ENCODE results near the gene KRT86. TPM values are rescaled to one million over a fixed set of nuclear protein-coding genes. Genes with fewer than 3 reads are reported as not detected.

KRT86 gene
- total RNA-seq, 1 experiment from 2014 or later: 8.7 TPM

DNA sequence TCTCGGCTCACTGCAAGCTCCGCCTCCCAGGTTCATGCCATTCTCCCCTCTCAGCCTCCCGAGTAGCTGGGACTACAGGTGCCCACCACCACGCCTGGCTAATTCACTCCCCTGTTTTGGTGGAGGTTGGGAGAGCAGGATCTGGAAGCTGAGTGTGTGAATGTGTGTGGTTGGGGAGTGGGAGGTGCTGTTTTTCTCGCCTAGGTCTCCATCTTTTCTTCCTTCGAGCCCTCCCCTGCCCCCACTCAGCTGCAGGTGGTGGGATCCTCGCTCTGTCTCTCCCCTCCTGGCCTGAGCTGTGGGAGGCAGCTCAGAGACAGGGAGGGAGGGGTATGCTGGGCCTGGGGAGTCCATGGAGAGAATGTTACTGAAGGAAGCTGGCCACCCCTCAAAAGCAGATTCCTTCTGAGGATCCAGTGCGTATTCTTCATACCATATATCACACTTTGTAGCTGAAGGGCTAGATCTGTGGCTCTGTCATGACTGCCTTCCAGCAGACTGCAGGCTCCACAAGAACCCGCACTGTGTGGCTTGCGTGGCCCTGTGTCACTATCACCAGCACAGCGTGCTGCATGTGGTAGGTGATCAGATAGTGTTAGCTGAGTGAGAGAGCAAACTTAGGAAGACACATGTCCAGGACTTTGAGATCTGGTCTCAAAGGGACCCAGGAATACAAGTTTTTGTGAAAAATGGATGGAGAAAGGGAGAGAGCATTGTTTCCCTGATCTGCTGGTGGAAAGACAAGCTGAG is 44.0 kb downstream of the KRT86 start:
- in situ Hi-C loops (cut with HindIII; ENCODE audit: low pct_unique_long_range_greater_than_20kb, low sequenced_read_pairs): no loop called here
- DNase-seq (ENCODE audit: low read depth): no peak

DNA sequence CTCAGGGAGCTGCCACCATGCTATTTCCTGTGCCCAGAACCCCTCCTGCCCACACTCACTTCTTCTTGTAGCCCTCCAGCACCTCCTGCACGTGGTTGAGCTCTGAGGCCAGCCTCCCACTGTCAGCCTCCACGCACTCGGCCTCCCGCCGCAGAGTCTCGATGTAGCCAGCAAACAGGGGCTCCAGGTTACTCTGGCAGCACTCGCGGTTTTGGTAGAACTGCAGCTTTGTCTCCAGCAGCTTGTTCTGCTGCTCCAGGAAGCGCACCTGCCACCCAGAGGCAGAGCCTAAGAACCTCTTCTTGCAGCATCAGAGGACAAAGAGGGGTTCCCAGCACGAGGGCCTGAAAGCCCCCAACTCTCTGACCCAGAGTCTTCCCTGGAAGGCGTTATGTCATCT is 44.7 kb downstream of the KRT86 start:
- DNase-seq (ENCODE audit: low read depth): no peak

DNA sequence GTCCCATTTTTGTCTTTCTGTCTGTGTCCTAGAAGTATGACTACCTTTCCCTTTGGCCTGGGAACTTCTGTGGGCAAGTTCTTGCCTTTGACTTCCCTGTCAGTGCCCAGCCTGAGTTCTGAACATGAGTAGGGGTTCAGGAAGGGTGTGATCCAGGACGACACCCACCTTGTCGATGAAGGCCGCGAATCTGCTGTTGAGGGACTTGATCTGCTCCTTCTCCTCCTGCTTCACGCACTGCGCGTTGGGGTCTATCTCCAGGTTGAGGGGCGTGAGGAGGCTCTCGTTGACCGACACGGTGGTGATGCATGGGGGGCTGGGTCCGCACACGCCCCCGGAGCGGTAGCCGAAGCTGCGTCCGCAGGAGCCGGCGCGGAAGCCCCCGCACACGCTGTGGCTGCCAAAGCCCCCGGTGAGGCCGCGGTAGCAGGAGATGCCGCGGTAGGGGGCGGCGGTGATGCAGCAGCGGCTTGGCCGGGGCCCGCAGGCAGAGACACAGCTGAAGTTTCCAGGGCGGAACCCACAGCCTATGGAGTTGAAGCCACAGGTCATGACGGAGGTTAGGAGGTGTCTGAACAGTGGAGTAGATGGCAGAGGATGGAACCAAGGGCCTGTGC is 46.4 kb downstream of the KRT86 start, which contains the start of gene KRT83:
KRT83 (minus strand) TSS at position 615 of the 617 bp plus-strand sequence; CDS start at position 552, 63 bp downstream.
- DNase-seq (ENCODE audit: low read depth): no peak
- in situ Hi-C loops (cut with HindIII; ENCODE audit: low pct_unique_long_range_greater_than_20kb, low sequenced_read_pairs): no loop called here

More for the DNA sequence above, 44.7 kb downstream of the KRT86 start:
- in situ Hi-C loops (cut with HindIII; ENCODE audit: low pct_unique_long_range_greater_than_20kb, low sequenced_read_pairs): no loop called here

DNA sequence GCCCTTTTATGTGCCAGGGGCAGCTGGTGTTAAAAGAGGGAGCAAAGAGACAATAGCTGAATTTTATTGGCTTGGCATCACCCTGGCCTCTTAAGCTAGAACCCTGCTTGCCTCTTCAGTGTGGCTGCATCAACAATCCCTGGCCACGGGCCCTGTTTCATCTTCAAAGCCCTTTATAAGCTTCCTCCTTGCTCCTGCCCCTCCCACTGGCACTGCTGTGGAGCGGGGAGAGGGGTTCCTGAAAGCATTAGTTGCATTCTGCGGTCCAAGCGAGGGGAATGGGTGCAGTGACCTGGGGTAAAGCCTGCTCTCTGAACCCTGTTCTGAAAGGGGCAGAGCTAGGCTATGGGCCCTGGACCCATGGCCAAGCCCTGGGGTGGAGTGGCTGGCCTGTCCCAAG is 47.0 kb downstream of the KRT86 start:
- in situ Hi-C loops (cut with HindIII; ENCODE audit: low pct_unique_long_range_greater_than_20kb, low sequenced_read_pairs): no loop called here
- DNase-seq (ENCODE audit: low read depth): no peak

DNA sequence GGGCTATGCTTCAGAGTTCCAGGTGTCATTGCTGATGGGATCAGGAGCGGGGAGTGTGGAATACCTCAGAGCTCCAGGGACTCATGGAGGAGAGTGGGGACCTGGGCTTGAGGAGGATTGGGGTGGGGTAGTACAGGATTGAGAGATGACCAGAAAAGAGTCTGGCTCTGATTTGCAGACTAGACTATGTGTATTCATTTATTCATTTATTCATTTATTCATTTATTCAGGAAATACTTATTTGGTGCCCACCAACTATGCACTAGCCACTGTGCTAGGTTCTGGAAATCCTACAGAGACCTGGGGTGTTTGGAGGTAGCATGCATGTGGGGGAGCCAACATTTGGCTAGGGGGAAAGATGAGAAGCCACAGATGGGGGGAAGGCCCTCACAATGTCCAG is 47.6 kb downstream of the KRT86 start:
- in situ Hi-C loops (cut with HindIII; ENCODE audit: low pct_unique_long_range_greater_than_20kb, low sequenced_read_pairs): no loop called here
- DNase-seq (ENCODE audit: low read depth): no peak

DNA sequence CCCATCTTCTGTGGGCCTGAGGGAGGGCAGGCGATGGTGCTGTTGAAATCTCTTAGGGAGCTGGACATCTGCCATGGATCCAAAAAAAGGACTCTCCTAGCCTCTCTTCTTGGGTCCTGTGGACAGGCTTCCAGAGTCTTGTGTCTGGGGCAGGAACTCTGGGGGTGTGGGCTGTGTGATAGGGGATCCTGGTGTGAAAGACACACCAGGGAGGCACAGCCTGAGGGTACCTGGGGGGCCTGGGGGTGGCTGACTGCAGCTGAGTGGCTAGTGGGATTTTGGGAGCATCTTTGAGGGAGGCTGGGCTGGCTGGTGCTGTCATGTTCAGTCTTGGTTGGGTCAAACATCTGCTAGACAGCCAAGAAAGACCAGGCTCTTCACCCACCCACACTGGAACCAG is 48.6 kb downstream of the KRT86 start:
- in situ Hi-C loops (cut with HindIII; ENCODE audit: low pct_unique_long_range_greater_than_20kb, low sequenced_read_pairs): no loop called here
- DNase-seq (ENCODE audit: low read depth): no peak

DNA sequence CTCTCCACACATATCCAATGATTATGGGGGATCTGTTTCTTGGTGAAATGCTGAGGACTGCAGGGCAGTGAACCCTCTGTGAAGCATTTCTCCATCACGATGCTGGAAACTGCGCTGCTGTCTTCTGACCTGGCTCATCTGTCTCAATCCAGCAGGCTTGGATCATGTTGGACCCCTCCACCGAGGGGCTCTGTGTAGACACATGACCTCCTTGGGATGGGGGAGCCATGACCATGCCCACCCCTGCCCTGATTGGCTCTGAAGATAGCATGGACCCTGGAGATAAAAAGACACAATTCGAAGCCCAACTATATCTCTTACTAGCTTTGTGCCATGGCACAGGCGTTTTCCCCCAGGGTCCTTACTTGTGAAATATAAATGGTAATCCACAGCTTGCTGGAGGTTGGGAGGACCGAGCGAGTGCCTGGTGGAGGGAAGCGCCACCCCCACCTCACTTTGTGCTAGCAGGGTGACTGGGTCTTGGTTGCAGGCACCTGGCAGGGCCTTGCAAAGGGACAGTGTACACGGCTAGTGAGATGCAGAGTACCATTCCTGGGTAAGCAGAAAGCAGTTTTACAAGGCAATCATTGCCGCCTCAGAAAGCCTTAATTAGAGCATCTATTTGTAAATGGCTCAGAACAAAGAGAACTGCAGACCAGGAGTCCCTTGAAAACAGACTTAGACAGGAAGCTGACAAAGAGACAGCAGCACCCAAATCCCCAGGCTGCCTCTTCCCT is 49.1 kb downstream of the KRT86 start:
- DNase-seq (ENCODE audit: low read depth): no peak
- in situ Hi-C loops (cut with HindIII; ENCODE audit: low pct_unique_long_range_greater_than_20kb, low sequenced_read_pairs): no loop called here

DNA sequence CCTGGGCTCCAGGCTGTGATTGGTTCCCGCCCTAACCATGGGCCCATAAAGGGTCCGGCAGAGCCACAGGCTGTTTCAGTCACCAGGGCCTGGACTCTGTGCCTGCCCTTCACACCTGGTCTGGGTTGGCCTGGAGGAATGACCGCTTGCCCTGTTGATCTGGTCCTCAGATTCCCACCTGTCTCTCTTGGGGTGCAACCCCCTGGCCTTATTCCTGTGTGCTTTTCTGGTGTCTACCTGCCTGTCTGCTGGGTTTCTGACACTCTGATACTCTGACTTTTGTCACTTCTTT is 49.7 kb downstream of the KRT86 start:
- in situ Hi-C loops (cut with HindIII; ENCODE audit: low pct_unique_long_range_greater_than_20kb, low sequenced_read_pairs): no loop called here
- no peak for DNase-seq (ENCODE audit: low read depth)

DNA sequence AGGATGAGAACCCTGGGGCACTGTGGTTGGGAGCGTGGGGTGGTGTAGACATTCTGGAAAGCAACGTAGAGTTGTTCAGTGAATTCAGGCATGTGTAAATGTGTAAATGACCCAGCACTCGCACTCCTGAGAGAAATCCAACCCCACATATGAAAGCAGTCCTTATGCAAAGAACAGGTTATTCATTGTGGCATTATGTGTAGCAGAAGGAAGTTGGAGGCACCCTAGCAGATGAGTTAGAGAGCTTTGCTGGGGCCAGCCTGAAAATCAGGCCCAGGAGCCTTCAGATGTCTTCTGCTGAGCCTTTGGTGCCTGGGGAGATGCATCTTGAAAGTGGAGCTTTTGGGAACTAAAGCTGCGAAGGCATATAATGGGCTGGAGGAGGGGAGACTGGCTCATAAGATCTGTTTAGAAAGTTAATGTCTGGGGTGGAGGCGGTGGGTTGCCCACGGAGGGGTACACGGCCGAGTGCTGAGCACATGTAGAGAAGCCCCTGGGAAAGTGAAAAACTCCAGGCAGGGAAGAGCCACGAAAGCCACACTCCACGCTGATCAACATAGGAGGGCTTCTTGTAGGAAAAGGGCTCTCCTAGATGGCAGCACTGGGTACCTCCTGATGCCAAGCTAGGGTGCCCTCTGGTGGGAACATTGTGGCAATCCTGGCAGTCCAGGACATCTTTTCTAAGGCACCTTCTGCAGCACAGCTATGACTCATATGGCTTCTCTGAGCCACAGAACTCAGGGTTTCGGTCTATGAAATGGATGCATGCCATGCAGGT is 52.8 kb downstream of the KRT86 start:
- DNase-seq (ENCODE audit: low read depth): peak; percentile 91
- in situ Hi-C loops (cut with HindIII; ENCODE audit: low pct_unique_long_range_greater_than_20kb, low sequenced_read_pairs): no loop called here

DNA sequence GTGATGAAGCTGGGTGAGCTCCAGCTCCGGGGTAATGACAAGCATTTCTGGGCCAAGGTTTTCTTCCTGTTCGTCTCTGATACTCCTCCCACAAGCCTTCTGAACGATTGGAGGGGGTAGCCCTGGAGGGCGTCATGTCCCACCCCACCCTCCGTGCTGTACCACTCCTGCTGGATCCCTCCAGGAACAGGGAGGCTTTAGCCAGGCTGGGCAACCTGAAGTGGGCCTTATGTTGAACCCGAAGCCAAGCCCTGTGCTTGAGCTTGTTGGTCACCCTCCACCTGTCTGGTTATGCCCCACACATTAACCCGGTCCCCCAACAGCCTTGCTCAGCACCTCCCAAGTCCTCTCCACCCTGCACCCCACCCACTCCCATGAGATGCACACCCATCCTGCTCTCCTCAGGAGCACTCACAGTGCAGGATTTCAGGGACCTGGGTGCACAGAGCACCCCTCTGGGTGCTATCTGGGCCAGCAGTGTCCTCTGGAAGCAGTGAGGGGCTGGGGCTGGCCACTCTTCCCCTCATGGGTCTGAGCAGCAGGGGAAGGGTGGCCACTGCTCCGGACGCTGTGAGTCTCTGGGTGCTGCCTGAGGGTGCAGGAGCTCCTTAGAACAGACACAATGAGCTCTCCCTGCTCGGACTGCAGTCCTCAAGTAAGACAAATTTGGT is 53.5 kb downstream of the KRT86 start:
- in situ Hi-C loops (cut with HindIII; ENCODE audit: low pct_unique_long_range_greater_than_20kb, low sequenced_read_pairs): no loop called here
- no peak for DNase-seq (ENCODE audit: low read depth)

DNA sequence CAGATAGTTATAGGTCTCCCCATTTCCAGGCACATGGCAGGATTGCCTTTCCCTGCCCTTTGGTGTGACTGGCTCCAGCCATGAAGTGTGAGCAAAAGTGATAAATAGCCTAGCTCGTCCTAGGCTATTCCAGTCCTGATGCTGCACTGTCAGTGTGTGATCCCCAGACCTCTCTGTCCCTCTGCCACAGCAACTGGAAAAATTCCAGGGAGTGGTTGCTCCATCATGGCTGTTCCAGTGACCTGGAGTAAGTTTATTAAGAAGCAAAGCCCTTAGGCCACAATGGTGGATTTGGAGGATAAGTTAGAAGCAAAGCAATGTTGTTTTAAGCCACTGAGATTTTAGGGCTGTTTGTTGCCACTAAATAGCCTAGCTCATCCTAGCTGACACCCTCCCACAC is 56.6 kb downstream of the KRT86 start:
- in situ Hi-C loops (cut with HindIII; ENCODE audit: low pct_unique_long_range_greater_than_20kb, low sequenced_read_pairs): no loop called here
- DNase-seq (ENCODE audit: low read depth): no peak

DNA sequence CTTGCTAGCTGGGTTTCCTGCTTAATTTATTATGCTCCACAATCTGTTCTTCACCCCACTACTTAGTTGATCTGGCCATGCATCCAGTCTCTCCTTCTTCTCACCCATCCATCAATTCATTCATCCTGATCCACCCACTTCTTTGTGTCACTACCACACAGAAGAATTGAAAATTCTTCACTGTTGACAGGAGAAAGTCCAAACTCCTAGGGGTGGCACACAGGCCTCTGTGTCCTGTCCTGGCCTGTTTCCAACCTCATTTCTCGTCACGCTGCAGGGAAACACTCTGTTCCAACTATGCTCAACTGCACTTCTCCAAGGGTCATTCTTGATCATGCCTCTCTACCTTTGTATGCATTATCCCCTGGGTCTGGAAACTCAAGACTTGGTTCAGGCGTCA is 57.4 kb downstream of the KRT86 start:
- no peak for DNase-seq (ENCODE audit: low read depth)
- in situ Hi-C loops (cut with HindIII; ENCODE audit: low pct_unique_long_range_greater_than_20kb, low sequenced_read_pairs): no loop called here

DNA sequence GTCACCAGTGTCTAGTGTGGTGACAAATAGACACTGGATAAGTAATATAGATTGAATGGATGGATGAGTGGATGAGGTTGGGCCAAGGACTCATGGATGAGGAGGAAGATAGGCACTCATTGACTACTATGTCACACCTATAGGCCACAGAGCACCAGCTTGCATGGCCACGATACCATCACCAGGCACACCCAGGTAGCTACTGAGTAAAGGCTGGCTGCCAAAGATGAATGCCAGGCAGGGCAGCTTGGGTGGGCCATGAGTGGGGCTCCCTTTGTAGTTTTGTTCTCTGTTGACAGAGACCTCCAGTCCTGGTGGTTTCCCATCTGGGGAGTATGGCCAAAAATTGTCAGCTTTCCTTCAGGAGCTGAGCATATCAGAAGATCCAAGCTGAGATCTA is 57.9 kb downstream of the KRT86 start:
- no peak for DNase-seq (ENCODE audit: low read depth)
- in situ Hi-C loops (cut with HindIII; ENCODE audit: low pct_unique_long_range_greater_than_20kb, low sequenced_read_pairs): no loop called here

DNA sequence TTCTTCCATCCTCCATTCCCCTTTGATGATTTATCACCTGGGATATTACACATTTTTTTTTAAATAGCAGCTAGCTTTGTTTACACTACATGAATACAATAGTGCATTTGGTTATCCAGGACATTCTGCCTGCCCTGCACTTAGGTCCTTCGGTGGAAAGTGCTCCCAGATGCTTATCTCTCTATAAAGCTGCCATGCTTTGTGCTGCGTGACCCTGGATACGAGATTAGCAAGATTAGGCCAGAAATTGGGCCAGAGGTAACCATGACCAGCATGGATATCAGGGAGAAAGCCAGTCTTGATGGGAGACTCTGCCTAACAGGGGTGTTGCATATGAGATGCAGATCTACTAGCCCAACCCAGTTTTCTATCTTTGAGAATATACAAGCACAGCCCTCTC is 58.9 kb downstream of the KRT86 start:
- DNase-seq (ENCODE audit: low read depth): no peak
- in situ Hi-C loops (cut with HindIII; ENCODE audit: low pct_unique_long_range_greater_than_20kb, low sequenced_read_pairs): no loop called here

DNA sequence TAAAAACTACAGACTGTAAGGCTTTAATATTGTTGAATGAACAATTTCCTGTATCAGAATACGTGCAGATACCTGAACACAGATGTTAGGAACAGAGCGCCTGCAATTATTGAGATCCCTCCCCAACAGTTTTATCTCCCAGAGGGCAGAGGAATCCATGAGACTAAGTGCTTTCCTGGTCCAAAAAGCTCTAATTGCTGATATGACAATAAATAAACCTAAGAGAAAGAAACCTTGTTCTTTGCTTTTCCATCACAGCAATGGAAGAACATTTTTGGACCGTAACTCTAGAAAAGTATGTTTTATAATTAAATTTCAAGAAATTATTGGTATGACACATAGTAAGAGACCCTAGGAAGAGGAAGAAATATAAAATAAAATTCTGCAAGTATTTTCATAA is 59.7 kb downstream of the KRT86 start:
- DNase-seq (ENCODE audit: low read depth): no peak
- in situ Hi-C loops (cut with HindIII; ENCODE audit: low pct_unique_long_range_greater_than_20kb, low sequenced_read_pairs): no loop called here

DNA sequence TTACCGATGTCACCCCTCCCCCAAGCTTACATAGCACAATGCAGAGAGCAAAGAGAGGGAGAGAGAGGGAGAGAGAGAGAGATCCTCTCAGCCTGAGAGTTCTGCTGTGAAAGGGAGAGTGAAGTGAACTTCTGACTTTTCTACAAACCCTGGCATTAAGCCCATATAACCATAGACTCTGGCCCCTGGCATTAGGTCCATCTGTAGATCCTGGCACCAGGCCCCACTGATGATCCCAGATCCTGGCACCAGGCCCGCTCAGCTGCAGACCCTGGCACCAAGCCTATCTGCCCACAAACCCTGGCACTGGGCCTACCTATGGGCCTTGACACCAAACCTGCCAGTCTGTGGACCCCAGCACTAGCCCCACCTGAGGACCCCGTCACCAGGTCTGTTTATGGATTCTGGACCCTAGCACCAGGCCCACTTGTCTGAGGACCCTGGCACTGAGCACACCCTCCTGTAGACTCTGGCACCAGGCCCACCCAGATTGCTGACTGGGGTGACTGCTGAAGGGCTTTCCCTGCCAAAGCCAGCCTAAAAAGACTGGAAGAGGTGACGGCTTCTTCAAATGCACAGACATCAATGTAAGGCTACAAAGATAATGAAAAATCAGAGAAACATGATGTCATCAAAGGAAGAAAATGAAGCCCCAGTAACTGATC is 61.3 kb downstream of the KRT86 start:
- in situ Hi-C loops (cut with HindIII; ENCODE audit: low pct_unique_long_range_greater_than_20kb, low sequenced_read_pairs): no loop called here
- DNase-seq (ENCODE audit: low read depth): peak; percentile 34

DNA sequence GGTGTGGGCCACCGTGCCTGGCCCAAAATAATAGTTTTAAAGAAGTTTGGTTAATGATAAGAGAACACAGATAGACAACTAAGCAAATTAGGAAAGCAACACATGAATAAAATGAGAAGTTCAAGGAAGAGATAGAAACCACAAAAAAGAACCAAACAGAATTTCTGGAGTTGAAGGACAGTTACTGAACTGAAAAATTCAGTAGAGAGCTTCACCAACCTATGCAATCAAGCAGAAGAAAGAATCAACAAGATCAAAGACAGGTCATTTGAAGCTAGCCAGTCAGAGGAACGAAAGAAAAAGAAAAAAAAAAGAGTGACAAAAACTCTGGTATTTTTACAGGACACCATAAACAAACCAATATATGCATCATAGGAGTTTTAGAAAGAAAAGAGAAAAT is 62.2 kb downstream of the KRT86 start:
- DNase-seq (ENCODE audit: low read depth): peak; percentile 21
- in situ Hi-C loops (cut with HindIII; ENCODE audit: low pct_unique_long_range_greater_than_20kb, low sequenced_read_pairs): no loop called here

DNA sequence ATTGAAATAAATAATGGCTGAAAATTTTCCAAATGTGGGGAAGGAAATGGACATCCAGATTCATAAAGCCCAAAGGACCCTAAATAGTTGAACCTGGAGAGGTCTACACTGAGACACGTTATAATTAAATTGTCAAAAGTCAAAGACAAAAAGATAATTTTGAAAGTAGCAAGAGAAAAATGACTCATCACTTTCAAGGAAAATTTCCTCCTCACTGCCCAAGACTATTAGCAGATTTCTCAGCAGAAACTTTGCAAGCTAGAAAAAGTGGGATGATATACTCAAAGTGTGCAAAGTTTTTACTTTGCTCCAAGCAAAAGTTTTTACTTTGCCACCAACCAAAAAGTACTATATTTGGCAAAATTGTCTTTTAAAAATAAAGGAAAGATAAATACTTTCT is 62.6 kb downstream of the KRT86 start:
- DNase-seq (ENCODE audit: low read depth): peak; percentile 25
- in situ Hi-C loops (cut with HindIII; ENCODE audit: low pct_unique_long_range_greater_than_20kb, low sequenced_read_pairs): no loop called here

Measured in Caki2 (cell line).